IMR-90 (cell line): ENCODE data around the gene ARHGEF39. TPM values are rescaled to one million over a fixed set of nuclear protein-coding genes. Genes with fewer than 3 reads are reported as not detected.

Experiments used
- ATAC-seq: fragments of 200-7000 bp; cut with Tn5 transposase; 2 replicates; pipeline ENCODE4 v1.9.1; 2020; ENCODE audit warnings: low read depth, mild to moderate bottlenecking, moderate library complexity
- BruUV-seq: library from RNA; stranded (reverse); fragments of 400-500 nt; replicated peaks from 2 replicates; lab custom pipeline; 2021; lab: Mats Ljungman, UMichigan
- CTCF ChIA-PET: fragments of 300-600 bp; formaldehyde crosslinking; extraction: SDS; loops from one replicate; lab custom pipeline; 2021; ENCODE audit warnings: antibody characterized with exemption; lab: Yijun Ruan, JAX
- POLR2A ChIA-PET: fragments of 300-600 bp; sonication (Branson Sonifier 250); formaldehyde crosslinking; loops from one replicate; lab custom pipeline; 2022; ENCODE audit warnings: antibody characterized with exemption; ENCODE audit not compliant: unreplicated experiment; lab: Charles Lee
- DNase-seq: peaks from one replicate; pipeline ENCODE4 v3.0.0; 2013
- H2AFZ ChIP-seq: replicated peaks from 2 replicates; pipeline ENCODE3; 2013; ENCODE audit warnings: low read length, mild to moderate bottlenecking; ENCODE audit not compliant: poor library complexity
- H2AK5ac ChIP-seq: 2 replicates; pipeline ENCODE4 v1.6.1; 2013; ENCODE audit warnings: low read depth, low read length, inconsistent platforms
- H2AK9ac ChIP-seq: replicated peaks from 2 replicates; pipeline ENCODE3; 2013; ENCODE audit warnings: mild to moderate bottlenecking, low read depth, low read length, moderate library complexity; ENCODE audit not compliant: poor library complexity
- H2BK120ac ChIP-seq: 2 replicates; pipeline ENCODE4 v1.6.1; 2013; ENCODE audit warnings: low read depth, low read length, inconsistent platforms
- H2BK15ac ChIP-seq: 3 replicates; pipeline ENCODE4 v1.6.1; 2013; ENCODE audit warnings: low read depth, low read length, inconsistent platforms
- H2BK20ac ChIP-seq: 2 replicates; pipeline ENCODE4 v1.6.1; 2013; ENCODE audit warnings: low read depth, mild to moderate bottlenecking, inconsistent platforms, low read length, moderate library complexity
- H2BK5ac ChIP-seq: 2 replicates; pipeline ENCODE4 v1.6.1; 2013; ENCODE audit warnings: mild to moderate bottlenecking, low read depth, low read length, inconsistent platforms; ENCODE audit not compliant: poor library complexity, severe bottlenecking
- H3K14ac ChIP-seq: replicated peaks from 2 replicates; pipeline ENCODE4 v1.6.1; 2013; ENCODE audit warnings: low read depth, low read length, inconsistent platforms
- H3K18ac ChIP-seq: 2 replicates; pipeline ENCODE4 v1.6.1; 2013; ENCODE audit warnings: low read depth, low read length, control low read depth
- H3K23ac ChIP-seq: 2 replicates; pipeline ENCODE4 v1.6.1; 2013; ENCODE audit warnings: low read depth, low read length, inconsistent platforms
- H3K27ac ChIP-seq: 2 replicates; pipeline ENCODE4 v1.5.1; 2013; ENCODE audit warnings: mild to moderate bottlenecking, control low read depth, low read length; ENCODE audit not compliant: insufficient read depth
- H3K27me3 ChIP-seq: 2 replicates; pipeline ENCODE4 v1.6.1; 2013; ENCODE audit warnings: low read length; ENCODE audit not compliant: control insufficient read depth, insufficient read depth
- H3K36me3 ChIP-seq: 2 replicates; pipeline ENCODE4 v1.6.1; 2013; ENCODE audit warnings: low read length, mixed read lengths; ENCODE audit not compliant: control insufficient read depth, insufficient read depth
- H3K4ac ChIP-seq: 2 replicates; pipeline ENCODE4 v1.6.1; 2013; ENCODE audit warnings: low read depth, low read length, inconsistent platforms
- H3K4me1 ChIP-seq: 2 replicates; pipeline ENCODE4 v1.6.1; 2013; ENCODE audit warnings: low read length, mixed read lengths; ENCODE audit not compliant: control insufficient read depth, insufficient read depth
- H3K4me2 ChIP-seq: 2 replicates; pipeline ENCODE4 v1.6.1; 2013; ENCODE audit warnings: low read depth, mild to moderate bottlenecking, control low read depth, low read length, moderate library complexity
- H3K4me3 ChIP-seq: 2 replicates; pipeline ENCODE4 v1.5.1; 2013; ENCODE audit warnings: low read depth, mild to moderate bottlenecking, control low read depth, low read length, moderate library complexity; ENCODE audit not compliant: insufficient read depth
- H3K56ac ChIP-seq: 2 replicates; pipeline ENCODE4 v1.6.1; 2013; ENCODE audit warnings: low read length, inconsistent platforms; ENCODE audit not compliant: insufficient read depth; ENCODE audit errors: extremely low read depth
- H3K79me1 ChIP-seq, 2 experiments: 2 replicates each; pipeline ENCODE4 v1.6.1; 2013; ENCODE audit warnings: low read length in 2 of 2, inconsistent platforms in 1 of 2, low read depth in 1 of 2
- H3K9ac ChIP-seq: 2 replicates; pipeline ENCODE4 v1.6.1; 2013; ENCODE audit warnings: low read depth, low read length, control low read depth
- H3K9me1 ChIP-seq: 2 replicates; pipeline ENCODE4 v1.6.1; 2013; ENCODE audit warnings: low read length, inconsistent platforms; ENCODE audit not compliant: insufficient read depth
- H3K9me3 ChIP-seq: 2 replicates; pipeline ENCODE4 v1.6.1; 2013; ENCODE audit warnings: low read length; ENCODE audit not compliant: control insufficient read depth, insufficient read depth
- H4K20me1 ChIP-seq: 2 replicates; pipeline ENCODE4 v1.6.1; 2013; ENCODE audit warnings: low read length, inconsistent platforms; ENCODE audit not compliant: insufficient read depth
- H4K5ac ChIP-seq: 2 replicates; pipeline ENCODE4 v1.6.1; 2013; ENCODE audit warnings: mild to moderate bottlenecking, low read depth, low read length, control low read depth
- H4K8ac ChIP-seq, 2 experiments: 2 replicates each; pipeline ENCODE4 v1.6.1; 2013; ENCODE audit warnings: low read depth in 2 of 2, low read length in 2 of 2, control low read depth in 1 of 2, inconsistent platforms in 1 of 2
- H4K91ac ChIP-seq: 2 replicates; pipeline ENCODE4 v1.6.1; 2013; ENCODE audit warnings: low read depth, low read length, inconsistent platforms; ENCODE audit not compliant: insufficient read depth
- CEBPB ChIP-seq: IDR thresholded peaks from 2 replicates; pipeline ENCODE4 v1.6.1; 2012; ENCODE audit warnings: low read depth, low read length, improper control_type of control experiment
- MXI1 ChIP-seq: IDR thresholded peaks from 2 replicates; pipeline ENCODE4 v1.6.1; 2012; ENCODE audit warnings: low read depth, mild to moderate bottlenecking, low read length, moderate library complexity, borderline replicate concordance
- WGBS, 2 experiments: methylation state at CpG; one replicate each; pipeline versions ENCODE4 v1.1.5 to v1.1.7; 2013; ENCODE audit warnings: missing lambda C conversion rate in 2 of 2; ENCODE audit not compliant: insufficient read length in 1 of 2; ENCODE audit errors: extremely low coverage in 2 of 2; 5-methylcytosine and 5-hydroxymethylcytosine counted together
- dilution Hi-C: fragments of 300-500 bp; cut with HindIII; formaldehyde crosslinking; loops from one replicate; pipeline ENCODE4 v1.14.3; 2018; ENCODE audit warnings: low sequenced_read_pairs; ENCODE audit not compliant: unreplicated experiment
- in situ Hi-C: fragments of 300-500 bp; cut with MboI; formaldehyde crosslinking; loops from 3 replicates; pipeline ENCODE4 v1.14.3; 2019; ENCODE audit warnings: low sequenced_read_pairs, inconsistent platforms, mixed read lengths
- intact Hi-C: fragments of 100-400 bp; cut with micrococcal nuclease; formaldehyde crosslinking; loops from 2 replicates; pipeline ENCODE4 v1.10.0; 2022
- polyA plus RNA-seq, 3 experiments: library from polyadenylated mRNA; depleted of rRNA; stranded (reverse); fragments of >200 nt; gene quantifications; 2 replicates each; pipeline ENCODE4 v1.2.3, GENCODE V29; 2012; ENCODE audit warnings: low replicate concordance in 1 of 3
- total RNA-seq: library from RNA; depleted of rRNA; stranded (reverse); fragments of >200 nt; gene quantifications from 2 replicates; pipeline ENCODE4 v1.2.3, GENCODE V29; 2012
- TF ChIP-seq, protein P1 (sequence below): conservative IDR thresholded peaks from 2 replicates; pipeline ENCODE4 v1.5.1; 2012; ENCODE audit warnings: mild to moderate bottlenecking, low read depth, low read length, improper control_type of control experiment
- TF ChIP-seq, protein P2 (sequence below): fragments of 150-350 bp; IDR thresholded peaks from 2 replicates; pipeline ENCODE4 v1.6.1; 2017; ENCODE audit warnings: mild to moderate bottlenecking, antibody characterized with exemption, low read length, low read depth

ARHGEF39 gene
- total and polyA plus RNA-seq, 2 of the 4 experiments (the other 2 are of a cell fraction) = 2.5 to 2.8 TPM

DNA sequence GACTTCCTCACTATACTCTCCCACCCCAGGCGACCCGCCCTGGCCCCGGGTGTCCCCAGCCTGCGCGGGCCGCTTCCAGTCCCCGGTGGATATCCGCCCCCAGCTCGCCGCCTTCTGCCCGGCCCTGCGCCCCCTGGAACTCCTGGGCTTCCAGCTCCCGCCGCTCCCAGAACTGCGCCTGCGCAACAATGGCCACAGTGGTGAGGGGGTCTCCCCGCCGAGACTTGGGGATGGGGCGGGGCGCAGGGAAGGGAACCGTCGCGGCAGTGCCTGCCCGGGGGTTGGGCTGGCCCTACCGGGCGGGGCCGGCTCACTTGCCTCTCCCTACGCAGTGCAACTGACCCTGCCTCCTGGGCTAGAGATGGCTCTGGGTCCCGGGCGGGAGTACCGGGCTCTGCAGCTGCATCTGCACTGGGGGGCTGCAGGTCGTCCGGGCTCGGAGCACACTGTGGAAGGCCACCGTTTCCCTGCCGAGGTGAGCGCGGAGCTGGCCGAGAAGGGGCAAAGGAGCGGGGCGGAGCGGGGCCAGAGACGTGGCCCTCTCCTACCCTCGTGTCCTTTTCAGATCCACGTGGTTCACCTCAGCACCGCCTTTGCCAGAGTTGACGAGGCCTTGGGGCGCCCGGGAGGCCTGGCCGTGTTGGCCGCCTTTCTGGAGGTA lies 10.9 kb upstream of the ARHGEF39 start:
- DNase-seq (no peak), ATAC-seq (no peak; the same call in 1 of the 2 replicates)
- in situ Hi-C loops (no loop called here), intact Hi-C loops (no loop called here), dilution Hi-C loops (no loop called here)
- 32% methylated on average over 27 of the region's 51 CpGs; no CpG with 5 or more reads in 1 of the 2 experiments for WGBS, 2 experiments
- H3K9me1 ChIP-seq = peaks cover 20% of the 10 kb centered on the region
- H4K91ac ChIP-seq = peak overlapping the region; percentile 27; the same call in 1 of the 2 replicates
- peak overlapping the region; percentile 33; the same call in 1 of the 3 replicates for H2BK15ac ChIP-seq
- no peak overlapping the region for H3K14ac ChIP-seq
- H2AFZ ChIP-seq = peak overlapping the region; percentile 91
- peak overlapping the region; percentile 56 for H2AK5ac ChIP-seq
- H2BK120ac ChIP-seq = peak overlapping the region; percentile 16
- peaks cover 0 to 10% of the 10 kb centered on the region in 2 experiments; a peak in 2 of 4 replicates for H3K79me1 ChIP-seq
- H4K20me1 ChIP-seq = peaks cover 10% of the 10 kb centered on the region
- CTCF ChIA-PET = interaction anchor here (1.0 to 1.3 kb wide), 2 partner anchors 15 to 57 kb away, joined by 3 to 5 read pairs; partner anchors contain the start of gene CREB3
- no peak overlapping the region for H3K23ac ChIP-seq
- peak overlapping the region; percentile 39; the same call in 1 of the 2 replicates for H4K5ac ChIP-seq
- peak overlapping the region; percentile 86 for H2AK9ac ChIP-seq
- H2BK5ac ChIP-seq = no peak overlapping the region
- TF ChIP-seq CEBPB = no peak
- no peak for TF ChIP-seq MXI1
- TF ChIP-seq, protein P1, sequence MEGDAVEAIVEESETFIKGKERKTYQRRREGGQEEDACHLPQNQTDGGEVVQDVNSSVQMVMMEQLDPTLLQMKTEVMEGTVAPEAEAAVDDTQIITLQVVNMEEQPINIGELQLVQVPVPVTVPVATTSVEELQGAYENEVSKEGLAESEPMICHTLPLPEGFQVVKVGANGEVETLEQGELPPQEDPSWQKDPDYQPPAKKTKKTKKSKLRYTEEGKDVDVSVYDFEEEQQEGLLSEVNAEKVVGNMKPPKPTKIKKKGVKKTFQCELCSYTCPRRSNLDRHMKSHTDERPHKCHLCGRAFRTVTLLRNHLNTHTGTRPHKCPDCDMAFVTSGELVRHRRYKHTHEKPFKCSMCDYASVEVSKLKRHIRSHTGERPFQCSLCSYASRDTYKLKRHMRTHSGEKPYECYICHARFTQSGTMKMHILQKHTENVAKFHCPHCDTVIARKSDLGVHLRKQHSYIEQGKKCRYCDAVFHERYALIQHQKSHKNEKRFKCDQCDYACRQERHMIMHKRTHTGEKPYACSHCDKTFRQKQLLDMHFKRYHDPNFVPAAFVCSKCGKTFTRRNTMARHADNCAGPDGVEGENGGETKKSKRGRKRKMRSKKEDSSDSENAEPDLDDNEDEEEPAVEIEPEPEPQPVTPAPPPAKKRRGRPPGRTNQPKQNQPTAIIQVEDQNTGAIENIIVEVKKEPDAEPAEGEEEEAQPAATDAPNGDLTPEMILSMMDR = no peak
- TF ChIP-seq, protein P2, sequence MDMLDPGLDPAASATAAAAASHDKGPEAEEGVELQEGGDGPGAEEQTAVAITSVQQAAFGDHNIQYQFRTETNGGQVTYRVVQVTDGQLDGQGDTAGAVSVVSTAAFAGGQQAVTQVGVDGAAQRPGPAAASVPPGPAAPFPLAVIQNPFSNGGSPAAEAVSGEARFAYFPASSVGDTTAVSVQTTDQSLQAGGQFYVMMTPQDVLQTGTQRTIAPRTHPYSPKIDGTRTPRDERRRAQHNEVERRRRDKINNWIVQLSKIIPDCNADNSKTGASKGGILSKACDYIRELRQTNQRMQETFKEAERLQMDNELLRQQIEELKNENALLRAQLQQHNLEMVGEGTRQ = no peak
- peak overlapping the region; percentile 15 to 80; a peak in 3 of 4 replicates for H4K8ac ChIP-seq
- no peak overlapping the region; the same call in 1 of the 2 replicates for H3K27ac ChIP-seq
- peak overlapping the region; percentile 40; the same call in 1 of the 2 replicates for H3K18ac ChIP-seq
- BruUV-seq = no TSS peak
- peak overlapping the region; percentile 12; the same call in 1 of the 2 replicates for H3K4me3 ChIP-seq
- peak overlapping the region; percentile 40; the same call in 1 of the 2 replicates for H3K4me2 ChIP-seq
- H3K56ac ChIP-seq = no peak overlapping the region
- peak overlapping the region; percentile 67 for H3K4ac ChIP-seq
- H3K27me3 ChIP-seq = no peaks in the 10 kb centered on the region
- H3K36me3 ChIP-seq = no peaks in the 10 kb centered on the region
- POLR2A ChIA-PET = interaction anchor here (1.7 kb wide), 1 partner anchor 15 kb away, joined by 4 read pairs; no protein-coding TSS in a partner anchor
- no peak overlapping the region; the same call in 1 of the 2 replicates for H2BK20ac ChIP-seq
- no peak overlapping the region for H3K9ac ChIP-seq
- no peaks in the 10 kb centered on the region for H3K9me3 ChIP-seq
- peaks cover 19% of the 10 kb centered on the region for H3K4me1 ChIP-seq
